GM12878 (cell line): ENCODE measurements around the gene FOXL3. TPM values are rescaled to one million over a fixed set of nuclear protein-coding genes. Genes with fewer than 3 reads are reported as not detected.

Source experiments
- ATAC-seq: fragments of 200-7000 bp; cut with Tn5 transposase; 3 replicates; pipeline ENCODE4 v1.9.1; 2020; ENCODE audit warnings: mild to moderate bottlenecking, moderate library complexity
- BruUV-seq: library from RNA; stranded (reverse); fragments of 400-500 nt; replicated peaks from 2 replicates; lab custom pipeline; 2021; lab: Mats Ljungman, UMichigan
- CTCF ChIA-PET: fragments of 300-600 bp; sonication (Branson Sonifier 250); formaldehyde crosslinking; extraction: SDS; loops from one replicate; lab custom pipeline; 2021; ENCODE audit warnings: inconsistent platforms; lab: Yijun Ruan, JAX
- POLR2A ChIA-PET: fragments of 350-600 bp; formaldehyde crosslinking; extraction: SDS; loops from one replicate; lab custom pipeline; 2021; ENCODE audit warnings: inconsistent platforms; lab: Charles Lee
- RAD21 ChIA-PET: fragments of 300-600 bp; sonication (Branson Sonifier 250); formaldehyde crosslinking; loops from one replicate; lab custom pipeline; 2023; ENCODE audit warnings: antibody characterized with exemption; ENCODE audit not compliant: unreplicated experiment; lab: Charles Lee
- SMC1A ChIA-PET: fragments of 300-600 bp; sonication (Branson Sonifier 250); formaldehyde crosslinking; loops from one replicate; lab custom pipeline; 2023; ENCODE audit not compliant: unreplicated experiment, uncharacterized antibody; lab: Charles Lee
- DNase-seq: peaks from one replicate; pipeline ENCODE4 v3.0.0-alpha.2; 2011; ENCODE audit warnings: low read depth, low spot score
- FAIRE-seq: peaks from 3 replicates; lab custom pipeline; 2011; peaks lifted over from hg19 to GRCh38; lab: Jason Lieb, UNC
- H2AFZ ChIP-seq: 2 replicates; pipeline ENCODE4 v1.6.0; 2011; ENCODE audit warnings: low read depth, low read length, control low read depth; ENCODE audit not compliant: control insufficient read depth
- H3K27ac ChIP-seq: 2 replicates; pipeline ENCODE4 v1.5.1; 2011; ENCODE audit warnings: control low read depth; ENCODE audit not compliant: control insufficient read depth, insufficient read depth
- H3K27me3 ChIP-seq, 2 experiments: replicated peaks in 1 of 2; 2 replicates each; pipeline versions ENCODE4 v1.6.0 to v1.6.1; 2011; ENCODE audit warnings: low read length in 1 of 2; ENCODE audit not compliant: control insufficient read depth in 2 of 2, insufficient read depth in 2 of 2
- H3K36me3 ChIP-seq, 2 experiments: 2 replicates each; pipeline ENCODE4 v1.5.1; 2011; ENCODE audit warnings: low read length in 1 of 2; ENCODE audit not compliant: control insufficient read depth in 2 of 2, insufficient read depth in 2 of 2
- H3K4me1 ChIP-seq: 2 replicates; pipeline ENCODE4 v1.6.1; 2011; ENCODE audit warnings: mild to moderate bottlenecking, low read length, moderate library complexity, mixed read lengths; ENCODE audit not compliant: control insufficient read depth, insufficient read depth
- H3K4me2 ChIP-seq: 2 replicates; pipeline ENCODE4 v1.6.0; 2011; ENCODE audit warnings: control low read depth; ENCODE audit not compliant: control insufficient read depth, insufficient read depth
- H3K4me3 ChIP-seq: fragments of 200-600 bp; sonication (generic); 2 replicates; pipeline ENCODE4 v1.5.1; 2016
- H3K79me2 ChIP-seq: 2 replicates; pipeline ENCODE4 v1.6.0; 2011; ENCODE audit warnings: low read length; ENCODE audit not compliant: control insufficient read depth, insufficient read depth
- H3K9ac ChIP-seq: 2 replicates; pipeline ENCODE4 v1.8.0; 2011; ENCODE audit warnings: low read length, control low read depth, mixed read lengths; ENCODE audit not compliant: control insufficient read depth, insufficient read depth
- H3K9me3 ChIP-seq: replicated peaks from 3 replicates; pipeline ENCODE4 v1.5.1; 2011; ENCODE audit warnings: mild to moderate bottlenecking, low read length; ENCODE audit not compliant: control insufficient read depth, insufficient read depth
- H4K20me1 ChIP-seq: 2 replicates; pipeline ENCODE4 v1.6.0; 2011; ENCODE audit not compliant: control insufficient read depth, insufficient read depth
- BHLHE40 ChIP-seq, 2 experiments: fragments of 450-650 bp in 1 of 2; IDR thresholded peaks; 2 replicates each; pipeline ENCODE4 v1.6.1; 2011 to 2017; ENCODE audit warnings: low read depth in 2 of 2, borderline replicate concordance in 1 of 2, improper control_type of control experiment in 1 of 2, low read length in 1 of 2, mild to moderate bottlenecking in 1 of 2
- IRF4 ChIP-seq: IDR thresholded peaks from 2 replicates; pipeline ENCODE4 v1.6.1; 2011; ENCODE audit warnings: low read depth, low read length
- MYC ChIP-seq: IDR thresholded peaks from 2 replicates; pipeline ENCODE4 v1.6.1; 2011; ENCODE audit warnings: mild to moderate bottlenecking, low read length, moderate library complexity, inconsistent platforms; ENCODE audit not compliant: insufficient read depth, insufficient replicate concordance, insufficient read length, severe bottlenecking
- PAX5 ChIP-seq: IDR thresholded peaks from 2 replicates; pipeline ENCODE4 v1.6.1; 2011; ENCODE audit warnings: low read depth, low read length, borderline replicate concordance
- PAX8 ChIP-seq: fragments of 450-650 bp; IDR thresholded peaks from 2 replicates; pipeline ENCODE4 v1.6.1; 2017; ENCODE audit warnings: mild to moderate bottlenecking, moderate library complexity
- SIX5 ChIP-seq: IDR thresholded peaks from 2 replicates; pipeline ENCODE4 v1.6.1; 2011; ENCODE audit warnings: mild to moderate bottlenecking, low read depth, low read length, moderate library complexity; ENCODE audit not compliant: severe bottlenecking
- TAF1 ChIP-seq: IDR thresholded peaks from 2 replicates; pipeline ENCODE4 v1.6.1; 2011; ENCODE audit warnings: mild to moderate bottlenecking, low read depth, low read length, borderline replicate concordance
- YBX1 ChIP-seq: fragments of 450-650 bp; IDR thresholded peaks from 2 replicates; pipeline ENCODE4 v1.6.1; 2016; ENCODE audit warnings: antibody characterized with exemption
- ZNF622 ChIP-seq: fragments of 450-650 bp; IDR thresholded peaks from 2 replicates; pipeline ENCODE4 v1.6.1; 2017; ENCODE audit warnings: mild to moderate bottlenecking, inconsistent platforms
- WGBS: methylation state at CpG from one replicate; pipeline ENCODE4 v1.1.6; 2016; ENCODE audit warnings: low lambda C conversion rate; ENCODE audit not compliant: insufficient replicate concordance, insufficient coverage; ENCODE audit errors: missing lambda C conversion rate; 5-methylcytosine and 5-hydroxymethylcytosine counted together
- in situ Hi-C: fragments of 300-500 bp; cut with MboI; formaldehyde crosslinking; loops from 9 replicates; pipeline ENCODE4 v1.14.3; 2018; ENCODE audit warnings: mixed read lengths
- intact Hi-C: fragments of 100-400 bp; cut with micrococcal nuclease; formaldehyde crosslinking; loops from one replicate; pipeline ENCODE4 v1.14.2; 2022; ENCODE audit not compliant: unreplicated experiment
- polyA plus RNA-seq, 11 experiments: library from polyadenylated mRNA; depleted of rRNA in 4 of 11; unstranded in 6 of 11; stranded (reverse) in 5 of 11; fragments of >200 nt; fragmentation: Nextera tagmentation in 4 of 11; fragmentation: Illumina TruSeq in 1 of 11; extraction: Ambion mirVana in 4 of 11; extraction: Trizol in 1 of 11; gene quantifications; 1 replicate in 1 of 11; 2 replicates in 10 of 11; pipeline versions ENCODE4 v1.2.1 to v1.2.3, GENCODE V29; 2011 to 2016; ENCODE audit warnings: inconsistent platforms in 2 of 11, missing spikeins in 2 of 11, low read depth in 1 of 11
- total RNA-seq, 4 experiments: library from RNA; depleted of rRNA in 3 of 4; stranded (reverse); fragments of >200 nt in 3 of 4; fragmentation: Illumina TruSeq in 1 of 4; extraction: Trizol in 1 of 4; gene quantifications; 2 replicates each; pipeline versions ENCODE4 v1.2.1 to v1.2.3, GENCODE V29; 2013 to 2021
- TF ChIP-seq, protein P1 (sequence below): IDR thresholded peaks from 2 replicates; pipeline ENCODE4 v1.6.1; 2012; ENCODE audit warnings: improper control_type of control experiment, low read depth, low read length; ENCODE audit not compliant: insufficient replicate concordance

Gene FOXL3
- total and polyA plus RNA-seq, 10 of the 15 experiments (the other 5 are each of a cell fraction or from before 2014, with no cell fraction given) = not detected

DNA sequence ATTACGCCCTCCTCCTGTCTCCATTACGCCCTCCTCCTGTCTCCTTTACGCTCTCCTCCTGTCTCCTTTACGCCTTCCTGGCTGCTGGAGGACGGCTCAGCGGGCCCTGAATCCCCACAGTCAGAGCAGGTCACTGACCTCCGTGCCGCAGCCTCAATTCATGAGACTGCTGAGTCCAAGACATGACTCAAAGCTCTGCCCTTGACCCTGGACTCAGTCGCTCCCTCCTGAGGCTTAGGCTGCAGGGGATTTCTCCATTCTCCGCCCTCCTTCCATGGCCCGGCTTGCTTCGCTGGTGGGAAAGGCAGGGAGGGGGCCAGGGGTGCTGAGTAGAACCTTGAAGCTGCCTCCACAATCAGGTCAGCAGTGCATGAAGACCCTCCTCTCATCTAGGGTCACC, 21.0 kb upstream of the FOXL3 start (continued):
- TF ChIP-seq PAX8 = no peak

DNA sequence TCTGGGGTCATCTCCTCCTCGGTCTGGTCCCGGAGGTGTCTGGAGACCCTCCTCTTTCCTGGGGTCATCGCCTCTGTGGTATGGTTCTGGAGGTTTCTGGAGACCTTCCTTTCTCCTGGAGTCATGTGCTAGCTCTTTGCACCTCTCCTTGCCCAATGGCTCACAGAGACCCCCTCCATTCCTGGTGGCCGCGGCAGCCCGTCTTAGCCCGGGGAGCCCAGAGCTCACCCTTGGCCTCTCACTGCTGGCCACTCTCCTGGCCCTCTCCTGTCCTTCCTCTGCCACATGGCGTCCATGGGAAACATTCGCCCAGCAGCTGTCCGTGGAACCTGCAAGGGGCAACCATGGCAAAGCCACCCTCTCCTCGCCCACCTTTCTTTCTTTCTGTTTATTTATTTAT, 20.2 kb upstream of the FOXL3 start:
- Histone ChIP-seq H3K9me3 (no peaks in the 10 kb centered on the region; the same call in 2 of the 3 replicates), H4K20me1 (no peaks in the 10 kb centered on the region), H3K4me1 (no peaks in the 10 kb centered on the region), H3K4me2 (no peak overlapping the region), H3K36me3 (no peaks in the 10 kb centered on the region), H3K27ac (no peak overlapping the region), H3K79me2 (no peaks in the 10 kb centered on the region), H3K9ac (no peak overlapping the region), H3K4me3 (no peak overlapping the region), H2AFZ (no peak overlapping the region), H3K27me3 (no peaks in the 10 kb centered on the region)
- ChIA-PET CTCF (no interaction called here), POLR2A (no interaction called here), SMC1A (no interaction called here), RAD21 (no interaction called here)
- DNase-seq (no peak), ATAC-seq (no peak), FAIRE-seq (no peak)
- in situ Hi-C loops (no loop called here), intact Hi-C loops (no loop called here)
- BruUV-seq = no TSS peak
- TF ChIP-seq IRF4 = no peak
- no peak for TF ChIP-seq TAF1
- TF ChIP-seq MYC = no peak
- no peak for TF ChIP-seq BHLHE40 (IDR thresholded peaks at IDR 0.05; ENCODE audit: borderline replicate concordance in 1 of 2, low read depth in 2 of 2, low read length in 1 of 2)
- no peak for TF ChIP-seq ZNF622
- no peak for TF ChIP-seq SIX5
- TF ChIP-seq YBX1 = no peak
- no peak for TF ChIP-seq PAX5
- TF ChIP-seq, protein P1, sequence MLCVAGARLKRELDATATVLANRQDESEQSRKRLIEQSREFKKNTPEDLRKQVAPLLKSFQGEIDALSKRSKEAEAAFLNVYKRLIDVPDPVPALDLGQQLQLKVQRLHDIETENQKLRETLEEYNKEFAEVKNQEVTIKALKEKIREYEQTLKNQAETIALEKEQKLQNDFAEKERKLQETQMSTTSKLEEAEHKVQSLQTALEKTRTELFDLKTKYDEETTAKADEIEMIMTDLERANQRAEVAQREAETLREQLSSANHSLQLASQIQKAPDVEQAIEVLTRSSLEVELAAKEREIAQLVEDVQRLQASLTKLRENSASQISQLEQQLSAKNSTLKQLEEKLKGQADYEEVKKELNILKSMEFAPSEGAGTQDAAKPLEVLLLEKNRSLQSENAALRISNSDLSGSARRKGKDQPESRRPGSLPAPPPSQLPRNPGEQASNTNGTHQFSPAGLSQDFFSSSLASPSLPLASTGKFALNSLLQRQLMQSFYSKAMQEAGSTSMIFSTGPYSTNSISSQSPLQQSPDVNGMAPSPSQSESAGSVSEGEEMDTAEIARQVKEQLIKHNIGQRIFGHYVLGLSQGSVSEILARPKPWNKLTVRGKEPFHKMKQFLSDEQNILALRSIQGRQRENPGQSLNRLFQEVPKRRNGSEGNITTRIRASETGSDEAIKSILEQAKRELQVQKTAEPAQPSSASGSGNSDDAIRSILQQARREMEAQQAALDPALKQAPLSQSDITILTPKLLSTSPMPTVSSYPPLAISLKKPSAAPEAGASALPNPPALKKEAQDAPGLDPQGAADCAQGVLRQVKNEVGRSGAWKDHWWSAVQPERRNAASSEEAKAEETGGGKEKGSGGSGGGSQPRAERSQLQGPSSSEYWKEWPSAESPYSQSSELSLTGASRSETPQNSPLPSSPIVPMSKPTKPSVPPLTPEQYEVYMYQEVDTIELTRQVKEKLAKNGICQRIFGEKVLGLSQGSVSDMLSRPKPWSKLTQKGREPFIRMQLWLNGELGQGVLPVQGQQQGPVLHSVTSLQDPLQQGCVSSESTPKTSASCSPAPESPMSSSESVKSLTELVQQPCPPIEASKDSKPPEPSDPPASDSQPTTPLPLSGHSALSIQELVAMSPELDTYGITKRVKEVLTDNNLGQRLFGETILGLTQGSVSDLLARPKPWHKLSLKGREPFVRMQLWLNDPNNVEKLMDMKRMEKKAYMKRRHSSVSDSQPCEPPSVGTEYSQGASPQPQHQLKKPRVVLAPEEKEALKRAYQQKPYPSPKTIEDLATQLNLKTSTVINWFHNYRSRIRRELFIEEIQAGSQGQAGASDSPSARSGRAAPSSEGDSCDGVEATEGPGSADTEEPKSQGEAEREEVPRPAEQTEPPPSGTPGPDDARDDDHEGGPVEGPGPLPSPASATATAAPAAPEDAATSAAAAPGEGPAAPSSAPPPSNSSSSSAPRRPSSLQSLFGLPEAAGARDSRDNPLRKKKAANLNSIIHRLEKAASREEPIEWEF = no peak
- 45% methylated on average over 11 of the region's 11 CpGs for WGBS
